Endothelial cell of umbilical vein (primary cell): Measurements from ENCODE around the gene PAK5. TPM values are rescaled to one million over a fixed set of nuclear protein-coding genes. Genes with fewer than 3 reads are reported as not detected.

Source experiments
- BruUV-seq: library from RNA; stranded (reverse); fragments of 400-500 nt; replicated peaks from 2 replicates; lab custom pipeline; 2021; lab: Mats Ljungman, UMichigan
- CTCF ChIA-PET: fragments of 300-600, 350-600 bp; sonication (Branson Sonifier 250); formaldehyde crosslinking; loops from one replicate; lab custom pipeline; 2021; ENCODE audit warnings: antibody characterized with exemption, inconsistent platforms; lab: Charles Lee
- POLR2A ChIA-PET: fragments of 300-600, 350-600 bp; sonication (Branson Sonifier 250); formaldehyde crosslinking; loops from one replicate; lab custom pipeline; 2021; ENCODE audit warnings: antibody characterized with exemption, inconsistent platforms; lab: Charles Lee
- DNase-seq: peaks from one replicate; pipeline ENCODE4 v3.0.0-alpha.2; 2011; ENCODE audit warnings: low read depth, low spot score
- FAIRE-seq: peaks from 2 replicates; lab custom pipeline; 2011; peaks lifted over from hg19 to GRCh38; lab: Jason Lieb, UNC
- H2AFZ ChIP-seq: 2 replicates; pipeline ENCODE4 v1.6.0; 2012; ENCODE audit warnings: low read depth, low read length, control low read depth, inconsistent platforms
- H3K27ac ChIP-seq: 2 replicates; pipeline ENCODE4 v1.5.1; 2011; ENCODE audit warnings: low read depth, mild to moderate bottlenecking, control low read depth, low read length, moderate library complexity; ENCODE audit not compliant: insufficient read depth
- H3K27me3 ChIP-seq, 2 experiments: 2 replicates each; pipeline versions ENCODE4 v1.6.0 to v1.6.1; 2011; ENCODE audit warnings: low read length in 2 of 2, mixed read lengths in 1 of 2; ENCODE audit not compliant: control insufficient read depth in 2 of 2, insufficient read depth in 2 of 2
- H3K36me3 ChIP-seq, 2 experiments: 2 replicates in 1 of 2; 3 replicates in 1 of 2; pipeline ENCODE4 v1.5.1; 2011; ENCODE audit warnings: low read length in 2 of 2, mild to moderate bottlenecking in 1 of 2, moderate library complexity in 1 of 2; ENCODE audit not compliant: control insufficient read depth in 2 of 2, insufficient read depth in 2 of 2; ENCODE audit errors: extremely low read depth in 1 of 2
- H3K4me1 ChIP-seq: 3 replicates; pipeline ENCODE4 v1.5.1; 2011; ENCODE audit warnings: mild to moderate bottlenecking, low read length; ENCODE audit not compliant: control insufficient read depth, insufficient read depth; ENCODE audit errors: extremely low read depth
- H3K4me2 ChIP-seq: 2 replicates; pipeline ENCODE4 v1.6.1; 2011; ENCODE audit warnings: low read length, control low read depth, mixed read lengths; ENCODE audit not compliant: insufficient read depth
- H3K4me3 ChIP-seq, 3 experiments: fragments of 200-600 bp in 1 of 3; sonication (generic), shearing (Covaris generic) in 1 of 3; replicated peaks in 1 of 3; 2 replicates each; pipeline ENCODE4 v1.5.1; 2011 to 2016; ENCODE audit warnings: control low read depth in 3 of 3, low read length in 3 of 3, mild to moderate bottlenecking in 2 of 3, inconsistent platforms in 1 of 3, low read depth in 1 of 3, moderate library complexity in 1 of 3; ENCODE audit not compliant: insufficient read depth in 1 of 3
- H3K79me2 ChIP-seq: 2 replicates; pipeline ENCODE4 v1.6.0; 2012; ENCODE audit warnings: low read length, inconsistent platforms; ENCODE audit not compliant: control insufficient read depth, insufficient read depth
- H3K9ac ChIP-seq: replicated peaks from 2 replicates; pipeline ENCODE3; 2011; ENCODE audit warnings: low read length, control low read depth; ENCODE audit not compliant: insufficient read depth; ENCODE audit errors: extremely low read depth
- H3K9me1 ChIP-seq: replicated peaks from 3 replicates; pipeline ENCODE4 v1.6.0; 2011; ENCODE audit warnings: mild to moderate bottlenecking, low read length; ENCODE audit not compliant: control insufficient read depth, insufficient read depth; ENCODE audit errors: extremely low read depth
- H3K9me3 ChIP-seq: replicated peaks from 2 replicates; pipeline ENCODE4 v1.5.1; 2012; ENCODE audit warnings: low read length, inconsistent platforms; ENCODE audit not compliant: control insufficient read depth, insufficient read depth
- H4K20me1 ChIP-seq: replicated peaks from 2 replicates; pipeline ENCODE3; 2011; ENCODE audit warnings: mild to moderate bottlenecking, low read length; ENCODE audit not compliant: control insufficient read depth, insufficient read depth; ENCODE audit errors: extremely low read depth
- EZH2 ChIP-seq: IDR thresholded peaks from 2 replicates; pipeline ENCODE4 v1.6.1; 2012; ENCODE audit warnings: borderline replicate concordance, low read depth, mild to moderate bottlenecking, moderate library complexity, low read length, inconsistent platforms; ENCODE audit not compliant: severe bottlenecking
- FOS ChIP-seq: IDR thresholded peaks from 2 replicates; pipeline ENCODE4 v1.6.1; 2011; ENCODE audit warnings: mild to moderate bottlenecking, low read length, moderate library complexity, borderline replicate concordance; ENCODE audit not compliant: insufficient read depth
- GATA2 ChIP-seq: IDR thresholded peaks from 2 replicates; pipeline ENCODE4 v1.7.0; 2011; ENCODE audit warnings: low read depth, mild to moderate bottlenecking, moderate library complexity, mixed read lengths, low read length; ENCODE audit not compliant: insufficient read length, insufficient read depth
- JUN ChIP-seq: IDR thresholded peaks from 2 replicates; pipeline ENCODE4 v1.6.1; 2011; ENCODE audit warnings: borderline replicate concordance, low read depth; ENCODE audit not compliant: insufficient read length, insufficient read depth
- MYC ChIP-seq: IDR thresholded peaks from one replicate; pipeline ENCODE4 v1.6.1; 2011; ENCODE audit warnings: mild to moderate bottlenecking, low read depth, low read length
- POLR2A ChIP-seq: IDR thresholded peaks from 2 replicates; pipeline ENCODE4 v1.6.1; 2012; ENCODE audit warnings: low read depth, mild to moderate bottlenecking, control low read depth, low read length
- POLR2AphosphoS5 ChIP-seq: IDR thresholded peaks from 2 replicates; pipeline ENCODE4 v1.6.1; 2012; ENCODE audit warnings: low read depth, mild to moderate bottlenecking, control low read depth, low read length, moderate library complexity; ENCODE audit not compliant: insufficient read depth
- dilution Hi-C: fragments of 300-500 bp; cut with MboI; formaldehyde crosslinking; loops from one replicate; pipeline ENCODE4 v1.15.0; 2019; ENCODE audit warnings: low sequenced_read_pairs; ENCODE audit not compliant: extremely low pct_ligation_motif_present
- intact Hi-C: fragments of 100-400 bp; cut with micrococcal nuclease; formaldehyde crosslinking; loops from one replicate; pipeline ENCODE4 v1.10.0; 2022
- polyA plus RNA-seq, 4 experiments: library from polyadenylated mRNA; depleted of rRNA in 3 of 4; stranded (reverse) in 3 of 4; unstranded in 1 of 4; fragments of >200 nt; gene quantifications; 2 replicates each; pipeline versions ENCODE4 v1.2.1 to v1.2.3, GENCODE V29; 2011 to 2012; ENCODE audit warnings: missing spikeins in 1 of 4
- total RNA-seq: library from RNA; stranded (reverse); gene quantifications from 2 replicates; pipeline ENCODE4 v1.2.3, GENCODE V29; 2021
- TF ChIP-seq, protein P1 (sequence below), 2 donors: IDR thresholded peaks; 1 replicate in 1 of 2; 2 replicates in 1 of 2; pipeline ENCODE4 v1.5.1; 2011; ENCODE audit warnings: low read length in 2 of 2, mild to moderate bottlenecking in 2 of 2, moderate library complexity in 2 of 2, control low read depth in 1 of 2, inconsistent platforms in 1 of 2, low read depth in 1 of 2; ENCODE audit not compliant: insufficient read depth in 1 of 2; ENCODE audit errors: extremely low read depth in 1 of 2
- TF ChIP-seq, protein P2 (sequence below): IDR thresholded peaks from 2 replicates; pipeline ENCODE4 v1.6.1; 2011; ENCODE audit not compliant: insufficient read depth, insufficient read length

The PAK5 gene
- total and polyA plus RNA-seq, 2 donors (not counting 3 experiments of a cell fraction or from before 2014, with no cell fraction given): not detected

DNA sequence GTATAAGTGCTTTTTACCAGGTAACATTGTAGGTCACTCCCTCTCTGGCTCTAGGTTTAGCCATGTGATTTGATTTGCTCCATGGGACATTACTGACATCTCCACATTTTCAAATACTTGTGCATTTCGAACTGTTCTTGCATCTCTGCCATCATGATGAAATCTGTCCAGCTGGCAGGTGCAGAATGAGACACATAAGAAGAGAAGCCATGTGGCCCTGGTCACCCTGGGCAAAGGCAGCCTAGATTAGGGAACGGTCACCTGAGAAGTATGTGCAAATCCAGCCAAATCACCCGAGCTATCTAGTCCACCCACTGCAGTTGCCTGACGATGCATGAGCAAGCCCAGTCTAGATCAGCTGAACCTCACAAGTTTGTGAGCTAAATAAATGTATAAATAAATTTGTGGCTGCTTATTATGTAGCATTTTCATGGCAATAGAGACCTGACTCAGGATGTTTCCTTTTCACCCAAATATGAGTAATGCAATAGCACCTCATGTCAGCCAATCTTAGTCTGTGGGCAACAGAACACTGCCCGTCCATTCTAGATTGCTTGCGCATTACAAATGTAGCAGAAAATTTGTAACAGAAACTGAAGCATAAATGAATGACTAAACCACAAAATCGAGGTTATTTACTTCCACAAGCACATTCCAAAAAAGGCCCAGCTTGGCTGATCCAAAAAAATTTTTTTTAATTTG, 115.2 kb downstream of the PAK5 start:
- Histone ChIP-seq H3K4me2 (no peak overlapping the region), H4K20me1 (no peaks in the 10 kb centered on the region), H3K79me2 (no peaks in the 10 kb centered on the region), H3K27me3 (no peaks in the 10 kb centered on the region), H3K4me3 (no peak overlapping the region), H3K4me1 (no peaks in the 10 kb centered on the region), H3K9ac (no peak overlapping the region), H3K27ac (no peak overlapping the region), H3K9me3 (no peaks in the 10 kb centered on the region), H3K9me1 (no peaks in the 10 kb centered on the region), H2AFZ (no peak overlapping the region), H3K36me3 (no peaks in the 10 kb centered on the region)
- DNase-seq: no peak
- FAIRE-seq: no peak
- CTCF ChIA-PET: no interaction called here
- POLR2A ChIA-PET: no interaction called here
- dilution Hi-C loops (no loop called here), intact Hi-C loops (no loop called here)
- BruUV-seq: no TSS peak
- no peak for TF ChIP-seq POLR2AphosphoS5
- TF ChIP-seq, protein P1, sequence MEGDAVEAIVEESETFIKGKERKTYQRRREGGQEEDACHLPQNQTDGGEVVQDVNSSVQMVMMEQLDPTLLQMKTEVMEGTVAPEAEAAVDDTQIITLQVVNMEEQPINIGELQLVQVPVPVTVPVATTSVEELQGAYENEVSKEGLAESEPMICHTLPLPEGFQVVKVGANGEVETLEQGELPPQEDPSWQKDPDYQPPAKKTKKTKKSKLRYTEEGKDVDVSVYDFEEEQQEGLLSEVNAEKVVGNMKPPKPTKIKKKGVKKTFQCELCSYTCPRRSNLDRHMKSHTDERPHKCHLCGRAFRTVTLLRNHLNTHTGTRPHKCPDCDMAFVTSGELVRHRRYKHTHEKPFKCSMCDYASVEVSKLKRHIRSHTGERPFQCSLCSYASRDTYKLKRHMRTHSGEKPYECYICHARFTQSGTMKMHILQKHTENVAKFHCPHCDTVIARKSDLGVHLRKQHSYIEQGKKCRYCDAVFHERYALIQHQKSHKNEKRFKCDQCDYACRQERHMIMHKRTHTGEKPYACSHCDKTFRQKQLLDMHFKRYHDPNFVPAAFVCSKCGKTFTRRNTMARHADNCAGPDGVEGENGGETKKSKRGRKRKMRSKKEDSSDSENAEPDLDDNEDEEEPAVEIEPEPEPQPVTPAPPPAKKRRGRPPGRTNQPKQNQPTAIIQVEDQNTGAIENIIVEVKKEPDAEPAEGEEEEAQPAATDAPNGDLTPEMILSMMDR (IDR thresholded peaks at IDR 0.05; ENCODE audit: extremely low read depth in 1 of 2, insufficient read depth in 1 of 2, low read depth in 1 of 2, low read length in 2 of 2): no peak
- TF ChIP-seq FOS: no peak
- TF ChIP-seq MYC: no peak
- TF ChIP-seq, protein P2, sequence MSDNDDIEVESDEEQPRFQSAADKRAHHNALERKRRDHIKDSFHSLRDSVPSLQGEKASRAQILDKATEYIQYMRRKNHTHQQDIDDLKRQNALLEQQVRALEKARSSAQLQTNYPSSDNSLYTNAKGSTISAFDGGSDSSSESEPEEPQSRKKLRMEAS: no peak
- no peak for TF ChIP-seq JUN
- no peak for TF ChIP-seq EZH2
- no peak for TF ChIP-seq POLR2A
- TF ChIP-seq GATA2: no peak
